Measurements from ENCODE around the gene CHAD. TPM values are rescaled to one million over a fixed set of nuclear protein-coding genes. Genes with fewer than 3 reads are reported as not detected.

Gene CHAD
- total and polyA plus RNA-seq, 5 donors from 2014 or later = not detected

DNA sequence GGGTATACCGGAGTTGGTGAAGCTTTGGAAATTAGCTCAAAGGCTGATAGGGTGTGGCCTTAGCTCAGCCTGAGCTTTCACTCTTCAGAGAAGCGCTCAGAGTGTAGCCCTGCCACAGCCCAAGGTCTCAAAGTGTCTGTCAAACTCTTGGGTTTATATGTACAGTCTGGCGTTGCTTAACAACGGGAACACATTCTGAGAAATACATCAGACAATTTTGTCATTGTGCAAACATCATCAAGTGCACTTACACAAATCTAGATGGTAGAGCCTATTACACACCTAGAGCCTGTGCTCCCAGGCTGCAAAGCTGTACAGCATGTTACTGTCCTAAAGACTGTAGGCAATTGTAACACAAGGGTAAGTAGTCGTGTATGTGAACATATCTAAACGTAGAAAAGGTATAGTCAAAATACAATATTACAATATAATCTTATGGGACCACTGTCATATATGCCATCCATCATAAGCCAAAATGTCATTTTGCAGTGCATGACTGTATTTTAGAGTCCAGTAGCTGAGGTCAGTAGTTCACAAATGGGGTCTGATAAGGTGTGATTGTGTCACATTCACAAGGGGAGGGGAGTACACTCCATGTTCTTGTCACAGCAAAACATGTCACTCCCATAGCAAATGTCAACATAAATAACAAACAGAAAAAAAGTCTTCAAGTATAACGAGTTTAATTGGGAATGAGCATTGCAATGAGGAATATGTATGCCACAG lies 20.6 kb downstream of the CHAD start:
- Mint-ChIP-seq H3K27ac (no peak overlapping the region), H3K4me1 (peaks cover 0 to 5% (median 0%) of the 10 kb centered on the region in 4 donors)

DNA sequence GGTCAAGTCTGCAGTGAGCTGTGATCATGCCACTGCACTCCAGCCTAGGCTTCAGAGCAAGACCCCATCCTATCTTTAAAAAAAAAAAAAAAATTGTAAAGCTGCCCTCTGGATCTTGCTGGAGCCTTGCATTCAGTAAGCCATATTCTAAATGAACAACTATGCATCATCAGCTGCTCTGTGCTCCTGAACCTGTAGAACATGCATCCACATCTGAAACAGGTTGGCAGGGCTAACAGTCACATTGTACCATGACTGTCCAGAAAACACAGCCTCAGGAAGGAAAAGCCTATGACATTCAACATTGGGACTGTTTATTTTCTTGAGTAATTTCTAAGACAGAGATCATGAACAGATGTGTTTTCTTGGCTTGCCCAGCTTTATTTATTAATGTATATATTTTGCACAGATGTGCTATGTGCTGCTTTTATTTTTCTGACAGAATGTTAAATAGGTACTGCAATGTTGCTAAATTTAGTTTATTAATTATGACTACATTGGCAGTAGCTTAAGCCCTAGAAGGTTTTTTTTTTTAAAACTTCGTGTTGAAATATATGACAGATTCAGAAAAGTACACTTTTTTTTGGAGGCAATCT lies 22.9 kb downstream of the CHAD start:
- ATAC-seq (ENCODE audit: low read depth in 2 of 2) = no peak
- Mint-ChIP-seq H3K4me3 (no peak overlapping the region), H3K36me3 (peaks cover 12% of the 10 kb centered on the region), H3K4me1 (peaks cover 0 to 5% (median 0%) of the 10 kb centered on the region in 4 donors), H3K9me3 (no peaks in the 10 kb centered on the region), H3K27ac (no peak overlapping the region), H3K27me3 (no peaks in the 10 kb centered on the region)
- H3K27me3 ChIP-seq (ENCODE audit: control insufficient read depth, insufficient read depth, low read length) = no peaks in the 10 kb centered on the region
- no peak overlapping the region for H3K27ac ChIP-seq (ENCODE audit: insufficient read depth, low read length, poor library complexity, severe bottlenecking)
- no peaks in the 10 kb centered on the region for H3K4me1 ChIP-seq (ENCODE audit: control insufficient read depth, insufficient read depth, low read length, poor library complexity, severe bottlenecking)
- no peaks in the 10 kb centered on the region for H3K36me3 ChIP-seq (ENCODE audit: control insufficient read depth, insufficient read depth, low read length)
- no peak for DNase-seq
- H3K9me3 ChIP-seq (ENCODE audit: control insufficient read depth in 2 of 2, low read length in 2 of 2) = no peaks in the 10 kb centered on the region
- no peak overlapping the region for H3K4me3 ChIP-seq (ENCODE audit: low read depth, low read length)

More for the DNA sequence above, 20.6 kb downstream of the CHAD start:
- H3K9me3 ChIP-seq (ENCODE audit: control insufficient read depth in 2 of 2, low read length in 2 of 2) = no peaks in the 10 kb centered on the region
- no peak overlapping the region for H3K27ac ChIP-seq (ENCODE audit: insufficient read depth, low read length, poor library complexity, severe bottlenecking)
- H3K4me1 ChIP-seq (ENCODE audit: control insufficient read depth, insufficient read depth, low read length, poor library complexity, severe bottlenecking) = no peaks in the 10 kb centered on the region
- no peaks in the 10 kb centered on the region for H3K9me3 Mint-ChIP-seq
- ATAC-seq (ENCODE audit: low read depth in 2 of 2) = no peak
- H3K4me3 ChIP-seq (ENCODE audit: low read depth, low read length) = no peak overlapping the region
- no peaks in the 10 kb centered on the region for H3K36me3 ChIP-seq (ENCODE audit: control insufficient read depth, insufficient read depth, low read length)
- H3K27me3 Mint-ChIP-seq = no peaks in the 10 kb centered on the region
- peaks cover 13% of the 10 kb centered on the region for H3K36me3 Mint-ChIP-seq
- no peaks in the 10 kb centered on the region for H3K27me3 ChIP-seq (ENCODE audit: control insufficient read depth, insufficient read depth, low read length)
- H3K4me3 Mint-ChIP-seq = no peak overlapping the region
- DNase-seq = no peak

DNA sequence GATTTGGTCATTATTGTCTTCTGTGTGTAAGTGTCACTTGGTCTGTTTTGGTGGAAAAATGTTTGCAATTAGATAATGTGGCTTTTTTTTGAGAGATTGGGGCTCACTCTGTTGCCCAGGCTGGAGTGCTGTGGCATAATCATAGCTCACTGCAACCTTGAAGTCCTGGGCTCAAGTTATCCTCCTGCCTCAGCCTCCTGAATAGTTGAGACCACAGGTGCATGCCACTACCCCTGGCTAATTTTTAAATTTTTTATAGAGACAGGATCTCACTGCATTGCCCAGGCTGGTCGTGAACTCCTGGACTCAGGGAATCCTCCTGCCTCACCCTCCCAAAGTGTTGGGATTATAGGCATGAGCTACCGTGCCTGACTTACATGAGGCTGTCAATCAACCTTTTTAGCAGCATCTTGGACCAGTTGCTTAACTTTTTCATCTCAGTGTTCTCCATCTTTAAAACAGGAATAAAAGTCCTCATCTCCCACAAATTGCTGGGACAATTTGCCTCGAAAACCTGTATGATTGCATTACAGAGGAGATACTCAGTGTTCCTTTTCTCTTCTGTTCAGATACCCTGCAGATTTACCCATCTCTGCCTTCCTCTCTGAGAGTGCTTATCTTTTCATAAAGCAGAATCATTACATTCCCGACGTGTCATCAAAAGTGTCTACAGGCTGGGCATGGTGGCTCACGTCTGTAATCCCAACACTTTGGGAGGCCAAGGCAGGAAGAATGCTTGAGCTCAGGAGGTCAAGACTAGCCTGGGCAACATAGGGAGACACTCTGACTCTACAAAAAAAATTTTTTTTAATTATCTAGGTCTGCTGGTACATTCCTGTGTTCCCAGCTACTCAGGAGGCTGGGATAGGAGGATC lies 23.6 kb downstream of the CHAD start:
- H3K9me3 Mint-ChIP-seq = no peaks in the 10 kb centered on the region
- peaks cover 0 to 5% (median 0%) of the 10 kb centered on the region in 4 donors for H3K4me1 Mint-ChIP-seq
- H3K4me3 Mint-ChIP-seq = no peak overlapping the region
- no peak overlapping the region for H3K27ac Mint-ChIP-seq
- peaks cover 7% of the 10 kb centered on the region for H3K36me3 Mint-ChIP-seq
- DNase-seq (no peak), ATAC-seq (ENCODE audit: low read depth in 2 of 2) (no peak)
- Histone ChIP-seq H3K27ac (ENCODE audit: insufficient read depth, low read length, poor library complexity, severe bottlenecking) (no peak overlapping the region), H3K36me3 (ENCODE audit: control insufficient read depth, insufficient read depth, low read length) (no peaks in the 10 kb centered on the region), H3K4me3 (ENCODE audit: low read depth, low read length) (no peak overlapping the region), H3K4me1 (ENCODE audit: control insufficient read depth, insufficient read depth, low read length, poor library complexity, severe bottlenecking) (no peaks in the 10 kb centered on the region), H3K27me3 (ENCODE audit: control insufficient read depth, insufficient read depth, low read length) (no peaks in the 10 kb centered on the region), H3K9me3 (ENCODE audit: control insufficient read depth in 2 of 2, low read length in 2 of 2) (no peaks in the 10 kb centered on the region)
- H3K27me3 Mint-ChIP-seq = no peaks in the 10 kb centered on the region

DNA sequence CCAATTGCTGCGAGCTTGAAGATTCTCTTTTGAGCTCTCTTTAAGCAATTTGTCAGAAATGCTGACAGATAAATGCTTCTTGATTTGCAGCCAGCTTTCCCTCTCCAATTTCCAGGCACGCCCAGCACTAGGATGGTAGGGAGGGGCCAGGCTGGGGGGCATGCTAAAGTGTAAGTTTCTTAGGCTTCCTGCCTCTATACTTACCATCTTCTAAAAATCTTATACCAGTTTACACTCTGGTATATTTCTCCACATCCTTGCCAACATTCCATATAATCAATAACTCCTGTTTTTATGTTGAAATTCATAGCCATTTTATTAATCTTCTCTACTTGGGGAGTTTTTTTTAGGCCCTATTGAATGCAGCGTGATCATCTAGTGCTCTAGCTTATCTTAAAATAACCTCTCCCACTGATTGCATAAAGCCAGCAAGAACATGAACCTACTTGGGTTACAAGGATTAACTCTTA lies 25.1 kb downstream of the CHAD start:
- Histone ChIP-seq H3K27ac (ENCODE audit: insufficient read depth, low read length, poor library complexity, severe bottlenecking) (no peak overlapping the region), H3K36me3 (ENCODE audit: control insufficient read depth, insufficient read depth, low read length) (no peaks in the 10 kb centered on the region), H3K9me3 (ENCODE audit: control insufficient read depth in 2 of 2, low read length in 2 of 2) (no peaks in the 10 kb centered on the region), H3K27me3 (ENCODE audit: control insufficient read depth, insufficient read depth, low read length) (no peaks in the 10 kb centered on the region), H3K4me3 (ENCODE audit: low read depth, low read length) (no peak overlapping the region), H3K4me1 (ENCODE audit: control insufficient read depth, insufficient read depth, low read length, poor library complexity, severe bottlenecking) (no peaks in the 10 kb centered on the region)
- H3K27ac Mint-ChIP-seq = no peak overlapping the region
- no peak overlapping the region for H3K4me3 Mint-ChIP-seq
- no peaks in the 10 kb centered on the region for H3K27me3 Mint-ChIP-seq
- peaks cover 0 to 5% (median 0%) of the 10 kb centered on the region in 4 donors for H3K4me1 Mint-ChIP-seq
- peaks cover 11% of the 10 kb centered on the region for H3K36me3 Mint-ChIP-seq
- no peaks in the 10 kb centered on the region for H3K9me3 Mint-ChIP-seq
- ATAC-seq (ENCODE audit: low read depth in 2 of 2) (no peak), DNase-seq (no peak)

DNA sequence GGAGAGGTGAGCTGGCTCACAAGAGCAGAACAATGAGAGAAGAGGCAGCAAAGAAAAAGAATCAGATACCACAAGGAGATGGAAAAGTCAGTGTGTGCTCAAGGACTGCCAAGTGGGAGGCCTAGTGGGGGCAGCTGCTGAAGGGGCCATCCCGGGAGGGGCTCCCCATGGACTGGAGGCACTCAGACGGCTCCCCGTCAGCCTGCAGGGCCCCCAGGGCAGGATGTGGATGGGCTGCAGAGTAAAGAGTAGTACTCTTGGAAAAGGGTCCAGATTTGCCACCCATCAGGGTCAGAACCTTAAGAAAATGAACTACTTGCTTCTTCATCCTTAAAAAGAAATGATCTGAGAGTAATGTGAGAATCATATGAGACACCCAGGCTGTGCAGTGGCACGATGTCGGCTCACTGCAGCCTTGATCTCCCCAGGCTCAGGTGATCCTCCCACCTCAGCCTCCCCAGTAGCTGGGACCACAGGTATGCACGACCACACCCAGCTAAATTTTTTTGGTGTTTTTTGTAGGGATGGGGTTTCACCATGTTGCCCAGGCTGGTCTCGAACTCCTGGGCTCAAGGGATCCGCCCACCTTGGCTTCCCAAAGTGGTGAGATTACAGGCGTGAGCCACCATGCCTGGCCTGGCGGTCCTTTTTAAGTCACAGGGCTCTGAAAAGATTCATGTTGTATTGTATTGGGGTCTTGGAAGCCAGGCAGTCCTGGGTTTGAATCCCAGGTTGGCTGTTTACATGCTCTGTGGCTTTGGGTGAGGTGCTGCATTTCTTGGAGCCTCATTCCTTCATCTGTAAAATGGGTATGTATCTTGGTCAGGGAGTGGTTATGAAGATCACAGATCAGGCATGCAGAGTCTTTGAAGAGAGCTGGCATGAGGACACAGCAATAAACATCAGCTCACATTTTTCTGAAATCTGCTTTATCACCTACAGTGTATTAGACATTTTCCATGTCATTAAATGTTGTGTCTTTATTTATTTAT lies 27.5 kb downstream of the CHAD start:
- Mint-ChIP-seq H3K27ac (peak overlapping the region in 1 of 3 donors; percentile 46), H3K4me1 (peaks cover 0 to 2% (median 0%) of the 10 kb centered on the region in 4 donors), H3K4me3 (no peak overlapping the region), H3K27me3 (no peaks in the 10 kb centered on the region), H3K9me3 (no peaks in the 10 kb centered on the region), H3K36me3 (peaks cover 19% of the 10 kb centered on the region)
- no peak overlapping the region for H3K4me3 ChIP-seq (ENCODE audit: low read depth, low read length)
- H3K9me3 ChIP-seq (ENCODE audit: control insufficient read depth in 2 of 2, low read length in 2 of 2) = no peaks in the 10 kb centered on the region
- H3K36me3 ChIP-seq (ENCODE audit: control insufficient read depth, insufficient read depth, low read length) = no peaks in the 10 kb centered on the region
- H3K27me3 ChIP-seq (ENCODE audit: control insufficient read depth, insufficient read depth, low read length) = no peaks in the 10 kb centered on the region
- H3K4me1 ChIP-seq (ENCODE audit: control insufficient read depth, insufficient read depth, low read length, poor library complexity, severe bottlenecking) = no peaks in the 10 kb centered on the region
- H3K27ac ChIP-seq (ENCODE audit: insufficient read depth, low read length, poor library complexity, severe bottlenecking) = no peak overlapping the region
- no peak for DNase-seq
- no peak for ATAC-seq (ENCODE audit: low read depth in 2 of 2)

DNA sequence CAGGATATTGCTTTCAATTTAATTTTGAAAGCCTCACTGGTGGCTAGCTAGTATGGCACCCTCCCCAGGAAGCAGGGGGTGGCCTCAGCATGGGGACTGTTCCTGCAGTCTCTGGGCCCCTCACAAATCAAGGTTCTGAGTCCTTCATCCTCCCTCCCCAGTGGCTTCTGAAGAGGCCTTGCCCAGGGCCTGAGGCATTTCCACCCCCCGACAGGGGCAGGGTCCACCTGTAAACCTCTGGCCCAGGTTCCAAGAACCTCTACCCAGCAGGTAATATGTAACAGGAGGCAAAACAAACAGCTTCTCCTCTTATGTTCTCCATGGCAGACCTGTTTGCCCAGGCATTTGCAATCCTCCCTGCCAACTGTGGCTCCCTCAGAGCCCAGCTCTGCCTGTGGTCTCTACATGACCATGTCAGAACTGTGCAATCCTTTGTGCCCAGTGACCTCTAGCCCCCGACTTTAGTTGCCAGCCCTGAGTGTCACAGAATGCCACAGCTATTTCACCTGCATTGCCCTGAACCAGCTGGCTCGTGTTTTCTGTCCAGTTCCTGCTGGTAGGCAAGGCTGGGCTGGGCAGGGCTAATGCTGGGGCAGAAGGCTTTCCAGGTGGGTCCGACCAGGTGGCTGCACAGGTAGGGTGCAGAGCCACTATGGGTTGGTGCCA lies 28.4 kb downstream of the CHAD start:
- Mint-ChIP-seq H3K27me3 (no peaks in the 10 kb centered on the region), H3K36me3 (peaks cover 19% of the 10 kb centered on the region), H3K27ac (peak overlapping the region in 2 of 3 donors; percentile 20 to 46), H3K4me3 (no peak overlapping the region), H3K9me3 (no peaks in the 10 kb centered on the region), H3K4me1 (peaks cover 0 to 2% (median 0%) of the 10 kb centered on the region in 4 donors)
- DNase-seq = no peak
- no peak for ATAC-seq (ENCODE audit: low read depth in 2 of 2)
- no peaks in the 10 kb centered on the region for H3K27me3 ChIP-seq (ENCODE audit: control insufficient read depth, insufficient read depth, low read length)
- no peaks in the 10 kb centered on the region for H3K9me3 ChIP-seq (ENCODE audit: control insufficient read depth in 2 of 2, low read length in 2 of 2)
- no peak overlapping the region for H3K27ac ChIP-seq (ENCODE audit: insufficient read depth, low read length, poor library complexity, severe bottlenecking)
- H3K36me3 ChIP-seq (ENCODE audit: control insufficient read depth, insufficient read depth, low read length) = no peaks in the 10 kb centered on the region
- no peak overlapping the region for H3K4me3 ChIP-seq (ENCODE audit: low read depth, low read length)
- no peaks in the 10 kb centered on the region for H3K4me1 ChIP-seq (ENCODE audit: control insufficient read depth, insufficient read depth, low read length, poor library complexity, severe bottlenecking)

Data from CD4-positive, CD25-positive, alpha-beta regulatory T cell (primary cell).